8988T (cell line): ENCODE results near the gene CCDC187.

ENCODE experiments used
- DNase-seq: peaks from one replicate; pipeline ENCODE4 v3.0.0; 2011

The CCDC187 gene

GRCh38 chr9:136311051-136312008, 7.4 kb upstream of the CCDC187 start:
- DNase-seq = no peak

GRCh38 chr9:136310273-136311030, 6.6 kb upstream of the CCDC187 start:
- no peak for DNase-seq

GRCh38 chr9:136309806-136310220, 5.9 kb upstream of the CCDC187 start:
- DNase-seq = no peak

- DNase-seq = no peak
These were observed 5.4 kb upstream of the CCDC187 start for GRCh38 chr9:136309101-136309801.

- no peak for DNase-seq
These were observed 4.8 kb upstream of the CCDC187 start for GRCh38 chr9:136308702-136309053.

GRCh38 chr9:136308006-136308701, 4.3 kb upstream of the CCDC187 start:
- DNase-seq = no peak

- DNase-seq = no peak
These were observed 3.4 kb upstream of the CCDC187 start for GRCh38 chr9:136307215-136307750.

GRCh38 chr9:136306211-136307208, 2.6 kb upstream of the CCDC187 start:
- DNase-seq = no peak

GRCh38 chr9:136305804-136306203, 1.9 kb upstream of the CCDC187 start:
- no peak for DNase-seq

- no peak for DNase-seq
These were observed 1.1 kb upstream of the CCDC187 start for GRCh38 chr9:136304981-136305380.

- no peak for DNase-seq
These were observed 562 bp upstream of the CCDC187 start for GRCh38 chr9:136304456-136304855.

- no peak for DNase-seq
These were observed 649 bp downstream of the CCDC187 start for GRCh38 chr9:136303066-136303824.

GRCh38 chr9:136302527-136302926, 1.4 kb downstream of the CCDC187 start:
- DNase-seq = no peak

- no peak for DNase-seq
These were observed 3.0 kb downstream of the CCDC187 start for GRCh38 chr9:136300866-136301265.

- no peak for DNase-seq
These were observed 3.8 kb downstream of the CCDC187 start for GRCh38 chr9:136300016-136300545.

GRCh38 chr9:136299541-136299940, 4.4 kb downstream of the CCDC187 start:
- DNase-seq = no peak

GRCh38 chr9:136299116-136299515, 4.8 kb downstream of the CCDC187 start:
- no peak for DNase-seq

- DNase-seq = no peak
These were observed 5.8 kb downstream of the CCDC187 start for GRCh38 chr9:136297766-136298735.
